CD4-positive, alpha-beta T cell treated with Interleukin-12 subunit alpha and Interleukin-12 subunit beta, for 1 hour (primary cell): ENCODE measurements around the gene FN3K.

Source experiments
- DNase-seq: peaks from one replicate; pipeline ENCODE4 v3.0.0-alpha.2; 2020

The FN3K gene

DNA sequence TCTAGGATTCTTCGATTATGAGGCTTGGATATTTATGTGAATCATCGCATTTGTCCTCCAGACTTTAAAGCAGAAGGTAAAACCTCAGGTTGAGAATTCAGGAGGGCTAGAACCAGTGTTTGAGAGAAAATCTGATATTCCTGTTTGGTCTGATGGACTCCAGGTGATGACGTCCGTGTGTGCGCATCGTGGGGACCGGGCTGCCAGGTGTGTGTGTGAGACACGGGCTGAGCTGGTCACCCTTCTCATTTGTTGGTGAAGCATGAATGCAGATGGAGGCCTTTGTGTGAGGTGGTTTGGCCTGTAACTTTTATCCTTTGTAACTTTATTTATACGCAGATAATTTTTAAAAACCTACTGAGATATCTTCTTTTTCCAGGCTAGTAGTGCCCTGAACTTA lies 61.6 kb downstream of the FN3K start:
- DNase-seq, result no peak

DNA sequence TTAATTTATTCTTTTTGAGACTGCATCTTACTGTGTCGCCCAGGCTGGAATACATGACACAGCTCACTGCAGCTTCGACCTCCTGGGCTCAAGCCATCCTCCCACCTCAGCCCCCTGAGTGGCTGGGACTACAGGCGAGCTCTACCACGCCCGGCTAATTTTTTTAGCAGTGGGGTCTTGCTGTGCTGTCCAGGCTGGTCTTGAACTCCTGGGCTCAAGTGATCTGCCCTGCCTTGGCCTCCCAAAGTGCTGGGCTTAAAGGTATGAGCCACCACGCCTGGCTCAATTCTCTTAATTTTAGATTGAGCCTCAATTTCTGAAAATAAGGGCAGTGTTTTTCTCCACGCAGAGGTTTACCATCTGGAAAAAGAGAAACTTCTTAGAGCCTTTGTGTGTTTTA lies 63.3 kb downstream of the FN3K start:
- DNase-seq, result no peak

DNA sequence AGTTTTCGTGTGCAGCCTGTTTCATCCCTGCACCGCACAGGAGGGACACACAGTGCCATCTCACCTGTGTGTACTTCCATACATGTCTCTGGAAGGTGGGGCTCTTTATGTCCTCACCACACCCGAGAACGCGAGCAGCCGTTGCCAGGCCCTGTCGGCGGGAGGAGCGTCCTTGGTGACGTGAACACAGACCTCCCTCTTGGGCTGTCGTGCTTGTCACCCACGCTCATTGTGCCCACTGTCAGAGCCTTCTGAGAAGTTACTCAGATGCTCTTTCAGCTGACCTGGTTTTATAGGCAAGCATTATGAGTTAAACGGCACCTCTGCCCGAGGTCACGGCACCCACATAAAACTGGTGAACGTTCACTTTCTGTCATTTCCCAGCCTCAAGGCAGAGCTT lies 64.2 kb downstream of the FN3K start:
- DNase-seq, result no peak
